Measurements from ENCODE around the gene PHF2. TPM values are rescaled to one million over a fixed set of nuclear protein-coding genes. Genes with fewer than 3 reads are reported as not detected.

PHF2 gene
- total and polyA plus RNA-seq, 2 donors (not counting 1 experiment from before 2014, with no cell fraction given): 11.0 to 28.8 TPM

GRCh38 chr9:93725382-93725781 lies 149.0 kb downstream of the PHF2 start:
- H4K20me1 ChIP-seq (ENCODE audit: control insufficient read depth, insufficient read depth, low read length, poor library complexity, severe bottlenecking): no peaks in the 10 kb centered on the region
- no peaks in the 10 kb centered on the region for H3K36me3 ChIP-seq (replicated peaks in 1 of 2; ENCODE audit: control extremely low read depth in 1 of 2, control insufficient read depth in 1 of 2, extremely low read depth in 1 of 2, insufficient read depth in 2 of 2, low read length in 1 of 2)
- TF ChIP-seq EZH2 (IDR thresholded peaks at IDR 0.05; ENCODE audit: borderline replicate concordance, insufficient read depth, low read depth, low read length, poor library complexity, severe bottlenecking): no peak
- no peak for TF ChIP-seq CTCF (IDR thresholded peaks at IDR 0.05)
- H3K4me3 ChIP-seq (ENCODE audit: control extremely low read depth in 1 of 5, extremely low read depth in 1 of 5, insufficient read depth in 1 of 5, low read depth in 2 of 5, low read length in 4 of 5): no peak overlapping the region
- ChIA-PET POLR2A (no interaction called here), CTCF (no interaction called here)
- H3K4me2 ChIP-seq (replicated peaks; ENCODE audit: low read depth, low read length, poor library complexity, severe bottlenecking): no peak overlapping the region
- H3K9me3 Mint-ChIP-seq (ENCODE audit: insufficient read depth): peaks cover 2% of the 10 kb centered on the region
- peaks cover 0 to 44% (median 3%) of the 10 kb centered on the region in 3 donors for H3K9me3 ChIP-seq (ENCODE audit: control extremely low read depth in 1 of 3, control insufficient read depth in 2 of 3, insufficient read depth in 1 of 3, low read length in 2 of 3)
- no peaks in the 10 kb centered on the region for H3K79me2 ChIP-seq (ENCODE audit: control insufficient read depth, insufficient read depth, low read length)
- DNase-seq (no peak), ATAC-seq (ENCODE audit: low read depth) (no peak)
- H3K9ac ChIP-seq (ENCODE audit: low read length): no peak overlapping the region
- intact Hi-C loops (cut with micrococcal nuclease): no loop called here
- H3K4me1 ChIP-seq (ENCODE audit: control insufficient read depth in 2 of 2, insufficient read depth in 2 of 2, low read length in 2 of 2): no peaks in the 10 kb centered on the region
- H3K27ac ChIP-seq (ENCODE audit: low read length in 2 of 2): no peak overlapping the region
- H3K27ac Mint-ChIP-seq: no peak overlapping the region
- H3K27me3 ChIP-seq (replicated peaks in 1 of 4; ENCODE audit: control extremely low read depth in 1 of 4, control insufficient read depth in 3 of 4, insufficient read depth in 4 of 4, low read length in 3 of 4): peaks cover 0 to 10% (median 0%) of the 10 kb centered on the region in 4 experiments
- WGBS (ENCODE audit: insufficient coverage): 83% methylated on average over 4 of the region's 6 CpGs
- H3K4me1 Mint-ChIP-seq: no peaks in the 10 kb centered on the region
- no peak overlapping the region for H2AFZ ChIP-seq (ENCODE audit: insufficient read depth, low read depth, low read length, poor library complexity, severe bottlenecking)
- H3K4me3 Mint-ChIP-seq: no peak overlapping the region
- peaks cover 30% of the 10 kb centered on the region for H3K27me3 Mint-ChIP-seq

GRCh38 chr9:93726147-93726546 lies 149.8 kb downstream of the PHF2 start:
- ChIA-PET POLR2A (no interaction called here), CTCF (no interaction called here)
- DNase-seq (no peak), ATAC-seq (ENCODE audit: low read depth) (no peak)
- Histone ChIP-seq H3K9ac (ENCODE audit: low read length) (no peak overlapping the region), H2AFZ (ENCODE audit: insufficient read depth, low read depth, low read length, poor library complexity, severe bottlenecking) (no peak overlapping the region), H3K36me3 (replicated peaks in 1 of 2; ENCODE audit: control extremely low read depth in 1 of 2, control insufficient read depth in 1 of 2, extremely low read depth in 1 of 2, insufficient read depth in 2 of 2, low read length in 1 of 2) (no peaks in the 10 kb centered on the region), H3K27me3 (replicated peaks in 1 of 4; ENCODE audit: control extremely low read depth in 1 of 4, control insufficient read depth in 3 of 4, insufficient read depth in 4 of 4, low read length in 3 of 4) (peaks cover 0 to 10% (median 0%) of the 10 kb centered on the region in 4 experiments), H4K20me1 (ENCODE audit: control insufficient read depth, insufficient read depth, low read length, poor library complexity, severe bottlenecking) (no peaks in the 10 kb centered on the region), H3K27ac (ENCODE audit: low read length in 2 of 2) (no peak overlapping the region), H3K4me2 (replicated peaks; ENCODE audit: low read depth, low read length, poor library complexity, severe bottlenecking) (no peak overlapping the region), H3K9me3 (ENCODE audit: control extremely low read depth in 1 of 3, control insufficient read depth in 2 of 3, insufficient read depth in 1 of 3, low read length in 2 of 3) (peaks cover 0 to 47% (median 6%) of the 10 kb centered on the region in 3 donors), H3K79me2 (ENCODE audit: control insufficient read depth, insufficient read depth, low read length) (no peaks in the 10 kb centered on the region), H3K4me1 (ENCODE audit: control insufficient read depth in 2 of 2, insufficient read depth in 2 of 2, low read length in 2 of 2) (no peaks in the 10 kb centered on the region), H3K4me3 (ENCODE audit: control extremely low read depth in 1 of 5, extremely low read depth in 1 of 5, insufficient read depth in 1 of 5, low read depth in 2 of 5, low read length in 4 of 5) (no peak overlapping the region)
- H3K4me3 Mint-ChIP-seq: no peak overlapping the region
- H3K4me1 Mint-ChIP-seq: no peaks in the 10 kb centered on the region
- peaks cover 30% of the 10 kb centered on the region for H3K27me3 Mint-ChIP-seq
- peaks cover 2% of the 10 kb centered on the region for H3K9me3 Mint-ChIP-seq (ENCODE audit: insufficient read depth)
- no peak for TF ChIP-seq CTCF (IDR thresholded peaks at IDR 0.05)
- TF ChIP-seq EZH2 (IDR thresholded peaks at IDR 0.05; ENCODE audit: borderline replicate concordance, insufficient read depth, low read depth, low read length, poor library complexity, severe bottlenecking): no peak
- 86% methylated on average over 6 of the region's 7 CpGs for WGBS (ENCODE audit: insufficient coverage)
- intact Hi-C loops (cut with micrococcal nuclease): no loop called here
- H3K27ac Mint-ChIP-seq: no peak overlapping the region

Other genes starting within 250 kb of the PHF2 start
- 105 TPM in 2 replicates for gene FAM120A, start 124.9 kb upstream of the PHF2 start, total RNA-seq
- gene FAM120A, start 124.9 kb upstream of the PHF2 start, polyA plus RNA-seq: 48.4 and 48.6 TPM in 2 replicates
- 47.8 and 51.2 TPM in 2 replicates for gene FAM120AOS, start 123.0 kb upstream of the PHF2 start, total RNA-seq
- 36.0 and 41.0 TPM in 2 replicates for gene FAM120AOS, start 123.0 kb upstream of the PHF2 start, polyA plus RNA-seq